NCI-H748 (cell line): ENCODE data around the gene TRIM9.

Source experiments
- DNase-seq: peaks from one replicate; lab custom pipeline; 2025; ENCODE audit not compliant: unreplicated experiment; lab: John Stamatoyannopoulos, UW

Gene TRIM9

DNA sequence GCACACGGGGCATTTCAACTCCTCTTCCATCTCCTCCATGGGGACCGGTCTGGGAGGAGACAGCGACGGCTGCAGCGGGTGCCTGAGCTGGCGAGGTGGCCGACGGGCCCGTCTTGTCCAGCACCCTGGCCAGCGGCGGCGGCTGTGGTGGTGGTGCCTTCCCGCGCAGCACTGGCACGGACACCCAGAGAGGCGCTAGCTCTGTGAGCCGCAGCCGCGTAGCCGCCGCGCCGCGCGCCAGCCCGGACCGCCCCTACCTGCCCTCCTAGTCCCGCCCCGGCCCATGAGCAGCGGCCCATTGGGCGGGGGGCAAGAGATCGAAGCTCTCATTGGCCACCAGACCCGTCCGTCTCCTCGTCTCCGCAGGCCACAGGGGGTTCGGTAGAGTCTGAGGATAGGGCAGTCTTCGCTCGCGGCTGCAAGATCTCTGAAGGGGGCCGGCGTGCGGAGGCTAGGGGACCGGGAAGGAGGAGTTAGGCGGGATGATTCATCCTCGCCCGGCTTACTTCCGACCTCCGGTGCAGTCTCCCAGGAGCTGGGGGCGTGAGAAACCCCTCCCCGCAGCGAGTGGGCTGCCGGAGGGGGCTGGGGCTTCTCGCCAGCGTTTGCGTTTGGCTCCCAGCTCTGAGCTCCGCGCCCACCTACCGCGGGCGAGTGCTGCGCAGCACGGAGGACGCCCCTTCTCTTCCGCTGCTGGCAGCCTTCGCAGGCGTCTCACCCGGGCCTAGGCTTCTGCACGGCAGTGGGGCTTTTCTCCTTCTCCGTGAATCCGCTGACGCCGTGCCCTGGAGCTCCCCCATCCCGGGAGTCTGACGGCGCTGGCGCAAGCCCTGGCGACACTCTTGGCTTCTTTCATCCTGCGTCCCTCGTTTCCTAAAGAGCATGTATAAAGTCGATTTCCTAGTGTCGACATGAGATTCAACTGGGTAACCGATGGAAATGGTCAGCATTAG is at the start of gene TRIM9:
Gene TRIM9, minus strand, starts transcription at position 205 of the 953 bp plus-strand sequence. Its CDS starts 166 bp downstream, at position 39.
- peak; percentile 99 for DNase-seq

DNA sequence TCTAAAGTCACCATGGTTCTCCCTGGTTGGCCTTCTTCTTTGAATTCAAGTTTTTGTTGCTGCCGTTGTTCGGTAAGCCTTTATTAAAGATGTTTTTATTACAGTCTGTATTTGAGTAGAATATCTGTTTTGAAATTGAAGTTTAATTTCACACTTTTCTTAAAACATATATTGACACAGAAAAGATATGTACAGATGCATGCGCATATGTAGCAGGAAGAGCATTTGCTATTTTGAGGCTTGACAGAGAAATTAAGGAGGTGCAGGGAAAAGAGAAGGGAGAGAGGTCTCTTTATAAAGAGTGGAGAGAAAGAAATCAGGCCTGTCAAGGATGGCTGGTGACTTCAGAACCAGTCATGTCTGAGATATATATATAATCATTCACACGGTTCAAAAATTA is 46.0 kb upstream of the TRIM9 start:
- DNase-seq: no peak

DNA sequence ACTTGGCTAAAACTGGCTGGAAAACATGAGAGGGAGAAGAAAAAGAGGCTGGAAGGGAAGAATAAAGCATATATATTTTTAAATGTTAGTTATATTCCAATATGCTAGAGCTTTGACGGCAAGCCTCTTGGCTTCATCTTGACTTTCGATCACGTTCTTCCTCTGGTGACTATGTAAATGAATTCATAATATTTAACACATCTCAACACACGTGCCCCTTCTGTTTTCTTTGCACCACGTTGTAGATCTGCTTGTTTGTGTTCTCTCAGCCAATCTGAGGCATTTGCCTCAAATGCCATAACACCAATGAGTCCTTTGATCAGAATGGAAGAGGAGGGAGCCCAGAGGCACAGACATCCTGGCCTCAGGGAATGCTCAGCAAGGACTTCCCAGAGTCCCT is 45.4 kb upstream of the TRIM9 start:
- DNase-seq: no peak

DNA sequence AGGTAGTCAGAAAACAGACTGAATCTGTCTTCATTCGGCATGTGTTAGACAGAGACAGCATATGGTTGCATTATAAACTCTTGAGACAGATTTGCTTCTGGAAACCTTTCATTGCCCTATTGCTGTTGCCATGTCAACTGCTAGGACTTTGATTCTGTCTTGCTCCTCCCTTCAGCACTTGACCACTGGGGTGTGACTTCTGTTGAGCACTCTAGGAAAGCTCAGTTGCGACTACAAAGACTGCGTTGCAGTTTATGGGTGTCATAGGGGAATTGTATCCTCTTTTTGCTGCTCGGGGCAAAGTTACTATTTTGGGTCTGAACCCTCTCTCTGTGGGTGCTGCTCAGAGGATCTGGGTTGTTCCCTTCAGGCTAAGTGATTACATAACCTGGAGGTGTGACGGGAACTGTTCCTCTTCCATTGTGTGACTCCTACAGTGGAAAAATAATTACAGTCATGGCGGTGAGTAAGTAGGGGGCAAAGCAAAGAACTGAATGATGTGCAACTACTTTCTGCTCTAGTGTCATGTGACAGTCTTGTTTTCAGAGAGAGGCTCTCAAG is 44.3 kb upstream of the TRIM9 start:
- DNase-seq: peak; percentile 37

DNA sequence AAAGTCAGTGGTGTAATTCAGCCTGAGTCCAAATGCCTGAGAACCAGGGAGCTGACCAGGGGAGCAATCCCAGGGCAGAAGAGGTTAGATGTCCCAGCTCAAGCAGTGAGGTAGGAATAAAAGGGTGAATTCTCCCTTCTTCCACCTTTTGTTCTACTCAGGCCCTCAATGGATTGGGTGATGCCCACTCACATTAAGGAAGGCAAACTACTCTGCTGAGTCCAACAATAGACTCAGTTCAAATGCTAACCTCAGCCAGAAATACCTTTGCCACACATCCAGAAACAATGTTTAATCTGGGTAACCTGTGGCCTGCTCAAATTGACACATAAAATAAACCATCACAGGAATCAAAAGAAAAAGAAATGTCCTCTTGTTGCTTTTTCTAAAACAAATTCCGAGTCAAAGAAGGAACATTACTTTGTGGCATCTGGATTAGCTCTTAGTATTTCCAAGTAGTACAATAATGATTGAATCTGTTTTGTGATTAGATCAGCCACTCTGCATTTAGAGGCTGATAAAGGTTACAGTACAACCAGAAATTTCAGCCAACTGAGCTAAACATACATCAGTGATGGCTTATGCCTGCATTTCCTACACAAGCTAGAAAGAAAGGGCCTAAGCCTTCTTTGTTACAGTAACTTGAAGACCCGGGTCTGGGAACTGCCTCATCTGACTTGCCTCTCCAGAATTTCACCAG is 43.6 kb upstream of the TRIM9 start:
- no peak for DNase-seq

DNA sequence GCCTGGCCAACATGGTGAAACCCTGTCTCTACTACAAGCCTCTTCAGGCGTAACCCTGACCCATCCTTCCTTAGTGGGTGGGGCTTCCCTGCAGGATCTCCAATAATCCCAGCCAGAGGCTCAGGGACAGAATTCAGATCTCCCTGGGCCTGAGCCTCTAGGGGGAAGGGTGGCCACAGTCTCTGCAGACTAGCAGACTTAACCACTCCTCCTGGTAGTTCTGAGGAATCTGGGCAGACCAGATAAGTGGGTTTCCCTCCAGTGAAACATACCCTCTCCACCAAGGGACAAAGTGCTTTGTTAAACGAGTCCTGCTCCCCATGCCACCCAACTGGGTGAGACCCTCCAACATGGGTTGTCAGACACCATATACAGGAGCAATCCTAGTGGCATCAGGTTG is 36.6 kb upstream of the TRIM9 start:
- no peak for DNase-seq

DNA sequence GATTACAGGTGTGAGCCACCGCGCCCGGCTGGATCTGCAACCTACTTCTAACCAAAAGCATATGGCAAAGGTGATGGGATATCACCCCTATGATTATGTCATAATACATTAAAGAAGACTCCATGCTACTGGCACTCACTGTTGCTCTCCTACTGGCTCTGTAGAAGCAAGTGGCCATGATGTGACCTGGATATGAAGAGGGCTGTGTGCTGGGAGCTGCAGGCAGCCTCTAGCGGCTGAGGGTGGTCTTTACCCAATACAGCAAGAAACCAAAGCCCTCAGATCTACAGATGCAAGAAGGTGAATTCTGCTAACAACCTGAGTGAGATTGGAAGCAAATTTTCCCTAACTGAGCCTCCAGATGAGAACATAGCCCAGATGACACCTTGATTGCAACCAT is 34.2 kb upstream of the TRIM9 start:
- DNase-seq: no peak

DNA sequence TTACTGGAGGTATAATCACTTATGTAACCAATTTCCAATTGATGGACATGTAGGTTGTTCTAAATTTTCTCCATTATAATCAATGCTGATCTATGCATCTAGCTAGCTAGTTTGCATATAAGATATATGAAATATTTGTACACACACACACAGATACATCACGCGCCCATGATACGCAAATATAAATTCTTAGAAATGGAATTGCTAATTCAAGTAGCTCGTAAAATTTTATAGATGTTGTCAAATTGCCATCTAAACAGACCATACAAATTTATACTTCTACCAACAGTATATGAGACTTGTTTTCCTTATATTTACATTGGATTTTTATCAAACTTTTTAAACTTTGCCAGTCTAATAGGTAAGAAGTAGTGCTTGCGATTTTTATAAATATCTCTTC is 29.1 kb upstream of the TRIM9 start:
- no peak for DNase-seq

DNA sequence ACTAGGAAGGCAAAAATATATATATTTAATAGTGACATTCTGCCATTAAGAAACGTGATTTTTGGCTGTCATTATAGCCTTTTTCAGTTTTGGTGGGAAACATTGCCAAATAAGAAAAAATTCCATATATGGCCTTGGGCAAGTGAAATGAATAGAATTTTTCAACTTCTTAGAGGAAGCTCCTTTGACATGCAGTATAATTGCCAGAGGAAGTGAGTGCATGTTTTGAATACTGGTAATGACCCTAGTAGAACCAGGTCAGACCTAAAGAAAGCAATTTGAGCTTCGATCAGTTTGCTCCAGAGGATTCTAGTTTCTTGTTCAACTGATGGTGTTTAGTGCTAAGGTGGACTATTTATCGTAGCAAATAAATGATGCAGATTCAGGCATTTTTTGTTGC is 26.2 kb upstream of the TRIM9 start:
- no peak for DNase-seq

DNA sequence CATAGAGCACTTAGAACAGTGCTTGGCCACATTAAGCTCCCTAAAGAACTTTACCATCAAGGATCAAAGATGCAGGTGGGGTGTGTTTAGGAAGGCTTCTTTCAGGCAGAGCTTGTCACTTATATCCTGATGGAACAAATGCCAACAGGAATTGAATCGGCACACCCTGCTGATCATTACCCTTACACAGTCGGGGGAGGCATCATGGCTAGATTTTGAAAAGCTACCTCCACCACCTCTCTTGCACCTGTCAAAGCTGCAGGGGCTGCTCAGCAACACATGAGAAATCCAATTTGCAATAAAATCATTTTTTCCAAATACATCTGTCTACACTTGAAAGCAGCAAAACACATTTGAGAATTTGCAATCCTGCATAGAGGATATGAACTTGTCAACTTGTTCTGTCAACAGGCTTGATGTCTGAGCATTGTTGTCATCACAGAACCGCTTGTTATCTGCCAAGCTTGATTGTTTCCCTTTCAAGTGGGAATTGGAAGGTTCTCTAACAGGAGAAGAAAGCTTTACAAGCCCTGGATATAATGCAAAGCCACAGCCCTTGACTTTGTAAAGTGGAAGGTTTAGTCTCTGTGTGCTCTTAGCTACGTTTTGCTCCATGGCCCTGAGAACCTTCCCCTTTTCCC is 24.6 kb upstream of the TRIM9 start:
- DNase-seq: no peak

DNA sequence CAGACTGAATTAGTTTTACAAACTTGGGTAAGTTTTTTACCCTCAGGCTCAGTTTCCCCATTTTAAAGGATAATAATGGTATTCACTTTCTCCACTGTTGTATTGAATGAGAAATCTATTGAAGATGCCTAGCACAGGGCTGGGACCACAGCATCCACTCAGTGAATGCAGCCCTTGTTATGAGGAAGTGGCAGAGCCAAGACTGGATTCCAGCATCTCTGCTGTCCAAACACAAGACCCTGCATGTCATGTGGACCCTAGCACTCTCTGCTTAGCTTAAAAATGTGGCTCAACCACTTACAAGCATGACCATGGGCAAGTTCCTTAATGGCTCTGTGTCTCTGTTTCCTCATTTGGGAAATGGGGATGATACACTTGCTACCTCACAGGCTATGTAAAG is 24.1 kb upstream of the TRIM9 start:
- no peak for DNase-seq

DNA sequence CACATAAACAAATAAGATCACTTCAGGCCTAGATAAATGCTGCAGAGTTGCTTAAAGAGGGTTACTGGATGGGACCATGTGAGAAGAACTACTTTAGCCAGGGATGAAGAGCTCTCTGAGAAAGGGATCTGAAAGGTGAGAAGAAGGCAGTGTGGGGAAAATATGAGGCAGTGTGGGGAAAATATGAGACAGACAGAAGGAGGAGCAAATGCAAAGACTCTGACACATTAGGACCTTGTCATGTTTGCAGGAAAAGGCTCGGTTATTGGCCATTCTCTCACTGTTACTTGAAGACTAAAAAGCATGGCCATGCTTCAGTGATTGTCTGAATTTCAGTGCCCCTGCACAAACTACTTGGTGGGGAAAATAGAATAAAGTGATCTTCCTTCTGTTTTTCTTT is 22.7 kb upstream of the TRIM9 start:
- no peak for DNase-seq

DNA sequence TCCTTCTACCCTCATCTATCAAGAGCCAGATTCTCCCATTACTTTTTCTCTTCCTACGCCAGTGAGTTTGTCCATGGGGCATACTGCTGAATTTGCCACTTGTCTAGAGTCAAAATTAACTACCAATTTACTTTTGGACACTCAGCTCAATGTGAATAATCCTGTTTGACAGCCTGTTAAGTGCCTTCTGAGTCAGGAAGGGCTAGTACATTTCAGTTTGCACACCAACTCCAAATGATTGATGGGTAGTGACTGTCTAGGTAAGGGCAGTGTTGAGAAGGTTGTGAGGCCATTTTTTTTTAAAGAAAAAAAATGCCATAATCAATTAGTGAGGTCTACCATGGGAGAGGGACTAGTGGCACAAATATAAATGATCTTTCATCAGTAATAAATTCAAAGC is 21.8 kb upstream of the TRIM9 start:
- DNase-seq: no peak

DNA sequence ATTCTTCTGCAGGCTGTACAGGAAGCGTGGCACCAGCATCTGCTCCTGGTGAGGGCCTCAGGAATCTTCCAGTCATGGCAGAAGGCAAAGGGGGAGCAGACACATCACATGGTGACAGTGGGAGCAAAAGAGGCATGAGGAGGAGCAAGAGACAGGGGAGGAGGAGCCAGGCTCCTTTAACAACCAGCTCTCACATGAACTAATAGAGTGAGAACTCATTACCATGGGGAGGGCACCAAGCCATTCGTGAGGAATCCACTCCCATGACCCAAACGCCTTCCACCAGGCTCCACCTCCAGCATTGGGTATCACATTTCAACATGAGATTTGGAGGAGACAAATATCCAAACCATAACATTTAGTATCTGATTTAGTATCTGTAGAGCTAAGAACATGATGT is 14.7 kb upstream of the TRIM9 start:
- DNase-seq: no peak

DNA sequence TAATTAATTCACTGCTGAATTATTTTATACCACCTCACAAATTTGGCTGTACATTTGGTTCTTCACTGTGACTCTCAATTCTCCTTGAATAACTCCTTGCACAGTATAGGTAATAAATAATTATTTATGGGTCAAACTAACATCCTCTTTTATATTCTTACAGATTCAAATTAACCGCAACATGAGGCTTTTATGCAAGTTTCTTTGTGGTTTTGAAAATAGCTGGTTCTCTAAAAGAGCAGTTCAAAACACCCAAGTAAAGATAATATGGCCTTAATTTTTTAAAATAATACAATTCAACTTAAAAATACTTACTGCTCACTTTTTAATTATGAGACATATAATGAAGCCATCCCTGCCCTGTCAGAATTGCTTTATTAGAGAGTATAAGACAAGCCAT is 12.9 kb upstream of the TRIM9 start:
- no peak for DNase-seq

DNA sequence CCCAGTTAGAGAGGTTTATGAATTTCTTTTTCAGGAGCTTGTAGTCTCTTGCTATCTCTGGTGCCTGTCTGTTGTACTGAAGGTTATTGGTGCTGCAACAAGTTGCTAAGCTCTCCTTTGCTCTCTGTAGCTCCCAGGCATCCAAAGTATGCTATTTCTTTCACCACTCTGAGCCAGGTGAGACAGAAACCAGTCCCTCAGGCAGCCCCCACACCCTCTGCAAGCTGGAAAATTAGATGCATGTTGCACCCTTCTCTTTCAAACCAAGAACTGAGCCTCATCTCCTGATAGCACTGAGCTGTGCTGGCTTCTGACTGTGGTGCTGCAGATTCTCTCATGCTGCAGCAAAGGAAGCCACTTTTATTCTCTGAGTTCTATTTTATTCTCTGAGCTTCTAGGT is 9.6 kb upstream of the TRIM9 start:
- DNase-seq: no peak

DNA sequence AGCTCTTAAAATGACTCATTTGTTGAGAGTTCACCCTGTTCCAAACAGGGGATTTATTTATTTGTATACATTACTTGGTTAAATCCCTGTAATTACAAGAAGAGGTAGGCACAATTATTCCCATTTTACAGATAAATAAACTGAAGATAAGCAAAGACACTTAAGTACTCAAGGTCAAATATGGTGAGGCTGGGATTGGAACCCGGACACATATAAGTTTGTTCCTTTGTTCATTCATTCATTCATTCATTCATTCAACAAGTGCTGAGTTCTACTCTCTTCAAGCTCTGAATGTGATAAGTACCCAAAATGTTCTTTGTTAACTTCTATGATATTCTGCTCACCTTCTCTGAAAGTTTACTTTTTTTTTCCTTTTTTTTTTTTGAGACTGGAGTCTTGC is 2.4 kb upstream of the TRIM9 start:
- DNase-seq: peak; percentile 64

DNA sequence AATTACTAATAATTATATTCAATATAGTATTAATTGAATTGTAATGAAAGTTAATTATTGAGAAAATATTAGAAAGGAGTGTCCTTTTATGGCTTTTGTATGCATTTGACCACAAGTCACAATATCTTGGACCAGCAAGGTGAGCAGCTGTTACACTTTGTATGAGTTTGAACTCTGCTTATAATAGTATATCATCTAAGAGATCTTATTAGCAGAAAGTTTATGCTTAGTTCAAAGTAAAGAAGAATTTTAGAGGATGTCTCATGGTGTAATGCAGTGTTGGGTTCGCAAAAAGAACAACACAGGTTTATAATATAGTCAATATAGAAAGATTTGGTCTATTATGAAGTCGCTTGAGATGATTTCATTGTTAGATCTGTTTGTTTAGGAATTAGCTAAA is 2.0 kb upstream of the TRIM9 start:
- DNase-seq: peak; percentile 38

DNA sequence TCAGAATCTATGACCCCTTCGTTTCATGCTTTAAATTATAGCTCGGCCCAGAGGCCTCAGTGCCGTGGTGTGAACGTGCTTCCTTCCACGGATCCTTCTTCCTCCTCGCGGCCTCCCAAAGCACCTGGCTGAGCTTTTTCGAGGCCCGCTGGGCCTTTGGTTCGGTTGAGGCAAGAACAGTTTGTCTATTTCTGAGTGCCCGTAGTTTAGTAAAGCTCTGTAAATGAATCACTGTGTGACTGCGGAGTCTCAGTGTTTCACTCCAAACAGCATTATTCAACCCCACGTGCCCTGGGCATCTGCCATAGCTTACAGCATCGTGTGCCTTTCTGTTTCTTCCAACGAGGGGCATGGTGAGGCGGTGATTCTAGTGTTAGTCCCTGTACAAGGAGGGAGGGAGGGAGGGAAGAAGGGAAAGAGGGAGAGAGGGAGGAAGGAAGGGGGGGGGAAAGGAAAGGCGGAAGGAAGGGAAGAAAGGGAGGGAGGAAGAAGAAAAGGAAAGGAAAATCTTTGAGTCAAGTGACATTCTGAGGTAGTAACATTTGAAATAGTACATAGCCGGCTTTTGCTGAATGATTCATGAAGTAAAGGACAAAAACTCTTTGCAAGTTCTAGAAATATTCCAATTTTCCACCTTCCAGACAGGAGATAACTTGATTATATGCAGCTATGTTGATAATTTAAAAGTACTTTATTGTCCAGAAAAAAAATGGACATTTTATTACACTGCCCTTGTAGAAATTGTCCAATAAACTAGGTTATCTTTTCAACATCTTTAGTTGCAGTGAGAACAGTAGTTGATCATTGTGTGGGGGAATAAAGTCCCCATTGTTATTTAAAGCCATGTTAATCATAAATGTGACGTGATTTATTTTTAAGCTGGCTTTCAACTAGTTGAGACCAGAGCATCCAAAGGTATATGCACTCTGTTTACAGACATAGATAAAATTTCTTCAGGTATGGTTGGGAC is 1.2 kb upstream of the TRIM9 start:
- DNase-seq: peak; percentile 67

DNA sequence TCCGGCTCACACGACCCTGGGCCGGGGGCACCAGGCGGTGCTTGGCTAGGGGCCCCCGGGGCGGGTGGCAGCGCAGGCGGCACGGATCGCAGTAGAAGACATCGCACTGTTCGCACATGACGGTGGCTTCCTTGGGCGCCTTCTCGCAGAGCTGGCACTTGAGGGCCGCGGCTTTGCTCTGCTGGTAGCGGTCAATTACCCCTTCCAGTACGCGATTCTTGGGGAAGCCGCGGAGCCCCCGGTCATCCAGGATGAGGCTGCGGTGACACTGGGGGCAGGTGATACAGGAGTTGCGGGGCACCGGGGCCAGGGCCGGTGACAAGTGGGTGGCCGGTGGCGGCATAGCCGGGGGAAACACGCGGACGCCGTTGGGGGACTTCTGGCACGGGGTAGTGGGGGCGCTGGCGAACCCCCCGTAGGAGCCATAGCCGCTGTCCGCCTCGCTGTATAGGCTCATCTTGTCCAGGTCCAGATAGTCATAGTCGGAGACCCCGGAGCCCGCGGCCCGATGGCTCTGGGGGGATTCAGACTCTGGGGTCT is 553 bp downstream of the TRIM9 start:
- peak; percentile 50 for DNase-seq
